Femur (tissue), 1 donor: ENCODE measurements around the gene DYRK1A.

ENCODE experiments used
- DNase-seq: peaks from one replicate; pipeline ENCODE4 v3.0.0-alpha.2; 2017

Gene DYRK1A

DNA sequence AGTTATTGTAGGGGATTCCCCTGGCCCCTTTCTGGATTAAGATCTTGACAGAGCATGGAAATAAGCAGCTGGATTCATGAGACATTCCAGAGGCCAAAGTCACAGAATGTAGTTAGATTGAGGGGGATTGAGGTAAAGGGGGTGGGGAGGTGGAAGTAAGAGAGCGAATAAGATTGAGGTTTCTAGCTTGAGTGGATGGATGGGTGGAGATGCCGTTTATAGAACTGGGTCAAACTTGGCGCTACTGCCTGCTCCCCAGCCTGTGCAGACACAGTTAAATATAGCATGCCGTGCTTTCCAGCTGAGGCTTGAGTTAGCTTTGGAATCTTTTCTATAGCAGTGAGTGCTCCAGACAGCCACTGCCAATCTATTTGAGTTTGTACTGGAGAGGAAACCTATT is 85.7 kb downstream of the DYRK1A start:
- DNase-seq, result peak; percentile 85

DNA sequence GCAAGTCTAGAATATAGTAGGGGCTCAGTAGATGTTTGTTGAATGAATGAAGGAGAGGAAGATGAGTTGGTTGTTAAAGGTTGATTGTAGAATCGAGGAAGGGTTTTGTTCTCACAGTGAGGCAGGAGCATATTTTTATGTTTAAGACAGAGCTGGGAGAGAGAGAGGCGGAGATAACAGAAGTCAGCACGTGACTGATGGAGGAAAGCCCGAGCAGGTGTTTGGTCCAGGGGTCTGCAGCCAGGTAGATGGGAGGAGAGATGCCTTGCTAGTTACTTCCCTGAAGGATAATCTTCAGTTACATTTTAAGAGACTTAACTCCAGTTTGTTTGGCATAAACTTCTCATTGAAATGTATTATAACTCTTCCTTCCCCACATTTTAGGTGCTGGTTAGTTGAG is 86.8 kb downstream of the DYRK1A start:
- no peak for DNase-seq

DNA sequence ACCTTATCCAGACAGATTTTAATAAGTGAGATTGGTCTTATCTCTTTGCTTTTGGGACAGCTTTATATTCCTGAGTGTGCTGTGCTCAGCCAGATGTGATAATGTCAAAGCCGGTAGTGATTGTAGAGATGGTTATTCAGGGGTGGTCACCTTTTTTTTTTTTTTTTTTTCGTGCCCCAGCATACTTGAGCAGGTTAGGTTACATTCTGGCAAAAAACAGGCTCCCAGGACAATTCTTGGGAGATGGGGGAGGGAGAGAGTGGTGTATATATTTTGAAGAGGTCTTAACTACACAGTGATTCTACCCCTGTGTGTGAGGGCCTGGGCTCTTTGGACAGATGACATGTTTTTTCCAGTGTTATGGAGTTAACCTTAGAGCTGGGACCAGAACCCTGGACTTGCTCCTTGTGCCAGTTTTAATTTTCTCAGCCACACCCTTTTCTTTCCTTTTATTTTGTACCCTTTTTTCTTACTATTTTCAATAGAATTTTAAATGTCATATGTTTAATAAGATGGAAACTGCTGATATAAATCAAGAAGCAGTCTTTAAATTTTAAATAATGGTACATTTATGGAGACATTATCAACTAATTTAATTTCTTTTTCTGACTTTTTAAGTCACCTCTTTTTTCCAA is 88.4 kb downstream of the DYRK1A start:
- DNase-seq, result no peak

DNA sequence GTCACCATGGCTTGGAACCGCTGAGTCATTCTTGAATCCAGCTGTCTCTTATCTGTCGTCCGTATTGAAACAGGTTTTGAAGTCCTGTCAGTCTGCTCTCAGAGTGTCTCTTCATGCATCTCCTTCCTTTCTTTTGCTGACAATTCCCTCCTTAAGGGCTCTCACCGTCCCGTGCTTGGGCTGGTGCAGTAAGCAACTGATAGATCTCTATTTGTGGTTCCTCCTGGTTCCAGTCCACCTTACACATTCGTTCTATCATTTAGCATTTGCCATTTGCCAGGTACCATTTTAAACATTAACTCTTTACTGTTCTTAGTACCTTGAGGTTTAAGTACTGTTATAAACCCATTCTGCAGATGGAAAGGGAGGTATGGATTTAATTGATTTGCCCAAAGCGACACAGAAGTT is 88.9 kb downstream of the DYRK1A start:
- DNase-seq, result no peak

DNA sequence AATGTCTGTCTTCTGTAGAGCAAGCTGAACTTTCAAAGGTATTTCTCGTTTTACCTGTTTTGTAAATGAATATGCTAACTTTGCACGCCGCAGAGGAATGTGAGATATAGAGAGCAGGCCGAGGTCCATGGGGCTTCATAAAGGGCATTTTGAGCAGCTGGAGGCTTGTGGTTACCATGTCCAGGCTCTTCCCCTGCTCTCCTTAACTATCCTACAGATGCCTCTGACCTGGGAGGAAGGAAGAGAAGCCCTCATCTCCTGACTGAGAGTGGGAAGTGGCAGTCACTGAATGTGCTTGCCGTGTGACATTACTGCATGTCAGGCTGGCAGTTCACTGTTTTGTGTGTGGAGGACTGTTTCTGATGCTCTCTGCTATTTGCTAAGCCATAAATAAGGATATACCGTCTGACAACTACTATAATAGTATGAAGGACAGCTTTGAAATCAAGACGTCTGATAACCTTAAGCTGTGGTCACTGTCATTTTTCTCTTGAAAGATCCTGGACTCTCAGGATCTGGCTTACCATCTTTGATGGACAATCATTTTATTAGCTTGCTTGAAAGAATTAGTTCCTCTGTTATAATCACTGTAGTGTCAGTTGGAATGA is 92.2 kb downstream of the DYRK1A start:
- no peak for DNase-seq

DNA sequence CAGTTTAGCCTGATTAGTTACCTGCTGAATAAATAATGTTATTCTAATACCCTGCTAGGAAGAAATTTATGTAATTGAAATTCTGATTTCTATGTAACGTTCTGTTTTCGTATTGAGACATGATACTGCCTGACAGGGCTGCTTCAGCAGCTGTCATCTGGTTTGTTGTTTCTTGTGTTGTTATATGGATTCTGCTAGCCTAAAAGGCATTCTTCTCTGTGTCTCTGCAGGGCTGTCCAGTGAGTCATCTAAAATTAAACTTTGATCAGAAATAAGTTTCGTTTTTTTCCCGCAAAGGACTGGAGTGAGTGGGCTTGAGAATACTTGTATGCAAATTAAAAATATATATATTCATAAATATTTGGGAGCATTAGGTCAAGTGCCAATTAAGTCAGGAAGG is 93.0 kb downstream of the DYRK1A start:
- no peak for DNase-seq

DNA sequence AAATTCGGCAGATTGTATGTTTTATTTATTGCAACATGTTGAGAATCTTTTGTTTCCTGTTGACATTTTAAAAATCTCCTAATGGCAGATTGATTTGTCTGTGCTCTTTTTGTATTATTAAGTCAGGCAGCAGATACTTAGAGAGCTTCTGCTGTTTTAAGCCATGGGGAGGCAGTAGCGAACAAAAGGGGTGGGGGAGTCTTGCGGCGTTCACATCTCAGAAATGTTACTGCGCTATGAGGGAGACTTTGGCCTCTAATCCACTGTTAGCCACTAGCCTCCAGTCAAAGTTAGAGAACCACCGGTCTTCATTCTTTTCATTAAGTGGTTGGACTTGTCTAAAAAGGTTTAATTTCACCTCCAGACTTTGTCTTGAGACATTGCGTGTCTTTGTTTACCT is 93.6 kb downstream of the DYRK1A start:
- DNase-seq, result no peak

DNA sequence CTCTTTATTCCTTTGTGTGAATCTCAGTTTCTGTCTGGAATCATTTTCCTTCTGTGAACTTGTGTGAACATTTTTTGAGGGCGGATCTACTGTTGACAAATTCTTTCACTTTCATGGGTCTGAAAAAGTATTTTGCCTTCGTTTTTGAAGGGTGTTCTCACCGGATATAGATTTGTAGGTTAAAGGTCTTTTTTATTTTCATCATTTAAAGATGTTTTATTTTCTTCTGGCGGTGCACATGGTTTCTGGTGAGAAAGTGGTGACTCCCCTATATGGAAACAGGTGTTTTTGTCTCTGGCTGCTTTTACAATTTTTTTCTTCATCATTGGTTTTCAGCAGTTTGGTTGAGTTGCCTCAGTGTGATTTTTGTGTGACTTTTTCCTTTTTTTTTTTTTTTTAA is 94.9 kb downstream of the DYRK1A start:
- no peak for DNase-seq

DNA sequence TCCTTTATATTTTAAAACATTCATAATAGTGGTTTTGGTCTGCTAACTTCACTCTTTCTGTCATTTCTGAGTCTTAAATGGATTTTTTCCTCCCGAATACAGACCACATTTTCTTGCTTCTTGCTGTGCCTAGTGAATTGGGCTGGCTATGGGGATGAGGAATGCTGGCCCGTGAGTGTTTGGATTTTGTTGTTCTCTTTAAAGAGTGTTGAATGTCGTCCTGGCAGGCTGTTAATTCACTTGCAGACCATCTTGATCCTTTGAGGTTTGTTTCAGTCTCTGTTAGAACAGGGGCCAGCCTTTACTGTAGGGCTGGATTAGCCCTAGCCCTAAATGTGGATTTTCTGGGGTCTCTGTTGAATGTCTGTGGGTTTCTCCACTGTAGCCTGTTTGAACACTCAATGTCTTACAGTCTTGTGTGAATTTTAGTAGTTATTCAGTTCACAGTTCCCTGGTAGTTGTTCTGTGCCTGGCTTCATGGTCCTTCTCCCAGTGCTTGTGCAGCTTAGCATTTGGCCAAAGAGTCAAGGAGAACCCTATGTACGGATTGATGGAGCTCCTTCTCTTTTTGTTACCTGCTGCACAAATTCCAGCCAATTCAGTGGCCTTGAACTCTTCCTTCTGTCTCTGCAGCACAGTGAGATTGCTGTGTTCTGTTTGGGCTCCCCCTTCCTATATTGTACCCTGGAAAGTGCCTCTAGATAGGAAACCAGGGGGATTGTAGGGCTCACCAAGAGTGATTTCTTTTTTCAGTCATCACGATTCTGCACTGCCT is 95.7 kb downstream of the DYRK1A start:
- DNase-seq, result no peak

DNA sequence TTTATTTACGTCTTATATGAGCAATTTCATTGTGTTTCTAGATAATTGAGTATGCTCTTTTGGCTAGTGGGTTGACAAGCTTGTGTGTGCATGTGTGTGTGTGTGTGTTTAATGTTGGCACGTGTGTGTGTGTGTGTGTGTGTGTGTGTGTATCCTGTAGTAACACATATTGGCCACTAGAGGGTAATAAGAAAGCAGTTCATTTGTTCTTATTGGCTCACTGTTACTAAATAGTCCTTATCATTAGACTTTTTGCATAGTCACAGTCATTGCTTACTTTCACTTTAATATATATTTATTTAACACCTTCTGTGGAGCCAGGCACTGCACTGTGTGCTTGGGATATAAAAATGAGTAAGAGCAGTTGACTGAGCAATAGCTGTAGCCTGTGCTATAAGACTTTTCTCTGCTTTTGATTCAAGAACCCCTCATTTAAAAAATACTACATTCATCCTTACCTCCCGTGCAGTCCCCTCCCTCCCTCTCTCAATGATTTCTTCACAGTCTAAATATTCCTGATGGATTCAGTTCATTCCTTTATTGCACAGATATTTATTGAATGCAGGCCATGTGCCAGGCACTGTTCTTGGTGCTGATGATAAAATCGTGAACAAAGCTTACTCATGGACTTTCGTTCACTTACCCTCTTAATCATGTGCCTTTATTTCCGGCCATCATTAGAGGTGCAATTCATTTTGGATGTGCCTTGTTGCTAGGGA is 96.7 kb downstream of the DYRK1A start:
- no peak for DNase-seq

DNA sequence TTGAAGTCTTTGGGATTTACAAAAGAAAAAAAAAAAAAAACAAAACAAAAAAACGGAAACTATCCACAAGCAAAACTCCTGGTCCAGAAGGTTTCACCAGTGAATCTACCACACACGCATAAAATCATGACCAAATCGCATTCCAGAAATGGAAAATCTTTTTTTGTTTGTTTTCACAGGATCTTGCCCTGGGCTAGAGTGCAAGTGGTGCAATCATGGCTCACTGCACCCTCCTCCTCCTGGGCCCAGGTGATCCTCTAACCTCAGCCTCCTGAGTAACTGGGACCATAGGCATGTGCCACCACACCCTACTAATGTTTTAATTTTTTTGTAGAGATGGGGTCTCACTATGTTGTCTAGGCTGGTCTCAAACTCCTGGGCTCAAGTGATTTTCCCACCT is 100.5 kb downstream of the DYRK1A start:
- no peak for DNase-seq

DNA sequence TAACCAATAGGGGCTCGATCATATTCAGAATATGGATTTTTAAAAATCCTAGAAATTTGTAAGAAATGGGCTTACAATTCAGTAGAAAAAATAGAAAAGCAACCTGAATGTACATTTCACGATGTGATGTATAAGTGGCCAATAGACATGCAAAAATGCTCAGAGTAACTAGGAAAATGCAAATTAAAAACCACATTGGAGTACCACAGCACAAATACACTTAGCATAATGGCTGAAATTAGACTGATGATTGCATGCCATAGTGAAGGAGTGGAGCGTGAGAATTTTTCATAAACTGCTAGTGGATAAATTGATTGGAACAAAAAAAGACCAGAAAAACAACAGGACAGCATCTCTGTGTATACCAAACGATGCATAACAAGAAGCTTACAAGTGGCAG is 102.3 kb downstream of the DYRK1A start:
- DNase-seq, result no peak

DNA sequence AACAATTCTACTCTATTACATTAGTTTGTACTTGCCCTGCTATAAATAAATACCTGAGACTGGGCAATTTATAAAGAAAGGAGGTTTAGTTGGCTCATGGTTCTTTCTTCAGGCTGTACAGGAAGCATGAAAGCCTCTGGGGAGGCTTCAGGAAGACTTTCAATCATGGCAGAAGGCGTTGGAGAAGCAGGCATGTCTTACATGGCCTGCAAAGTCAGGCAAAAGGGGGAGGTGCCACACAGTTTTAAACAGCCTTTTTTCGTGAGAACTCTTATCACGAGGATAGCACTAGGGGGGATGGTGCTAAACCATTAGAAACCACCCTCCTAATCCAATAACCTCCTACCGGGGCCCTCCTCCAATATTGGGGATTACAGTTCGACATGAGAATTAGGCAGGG is 102.9 kb downstream of the DYRK1A start:
- no peak for DNase-seq

DNA sequence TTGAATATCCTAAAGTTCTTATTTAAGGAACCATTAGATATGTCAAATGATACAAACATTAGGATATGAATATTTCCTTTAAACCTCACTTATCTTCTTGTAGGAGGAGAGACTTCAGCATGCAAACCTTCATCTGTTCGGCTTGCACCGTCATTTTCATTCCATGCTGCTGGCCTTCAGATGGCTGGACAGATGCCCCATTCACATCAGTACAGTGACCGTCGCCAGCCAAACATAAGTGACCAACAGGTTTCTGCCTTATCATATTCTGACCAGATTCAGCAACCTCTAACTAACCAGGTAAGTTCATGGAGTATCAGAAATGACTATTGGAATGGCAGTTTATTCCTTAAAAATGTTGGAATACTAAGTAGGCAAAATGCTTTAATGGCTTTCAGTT is 106.0 kb downstream of the DYRK1A start:
- DNase-seq, result no peak

DNA sequence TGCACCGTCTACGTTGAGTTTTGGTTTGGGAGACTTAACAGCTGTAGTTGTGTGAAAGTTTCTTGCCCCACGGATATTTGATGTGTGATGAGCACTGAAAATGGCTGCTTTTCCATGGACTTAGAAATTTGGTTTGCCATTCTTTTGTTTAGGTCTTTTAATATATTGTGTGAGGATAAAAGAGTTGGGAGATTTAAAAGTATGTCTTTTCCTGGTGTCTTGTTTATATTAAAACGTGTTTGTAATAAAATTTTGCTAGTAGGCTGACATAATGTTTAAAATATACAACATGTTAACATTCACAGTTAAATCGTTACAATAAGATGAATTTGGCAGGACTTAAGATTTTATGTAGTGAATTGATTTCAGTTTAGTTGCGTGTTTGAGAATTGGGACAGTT is 106.9 kb downstream of the DYRK1A start:
- no peak for DNase-seq

DNA sequence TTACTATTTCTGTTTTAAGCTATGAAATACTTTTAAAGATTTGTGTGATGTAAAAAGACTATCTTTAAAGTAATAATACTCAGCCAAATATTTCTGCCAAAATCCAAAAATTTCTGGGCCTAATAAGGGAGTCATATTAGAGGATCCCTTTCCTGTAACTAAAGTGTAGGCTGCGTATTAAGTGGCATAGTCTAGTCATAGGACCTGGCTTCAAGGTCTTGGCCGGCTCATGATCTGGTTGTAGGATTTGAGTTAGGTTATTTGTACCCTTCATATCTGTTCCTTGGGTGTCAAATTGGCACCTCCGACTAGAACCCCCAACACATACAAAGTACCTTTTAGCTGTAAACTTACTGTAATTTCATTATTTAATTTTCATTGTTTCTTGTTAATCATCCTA is 107.8 kb downstream of the DYRK1A start:
- no peak for DNase-seq

DNA sequence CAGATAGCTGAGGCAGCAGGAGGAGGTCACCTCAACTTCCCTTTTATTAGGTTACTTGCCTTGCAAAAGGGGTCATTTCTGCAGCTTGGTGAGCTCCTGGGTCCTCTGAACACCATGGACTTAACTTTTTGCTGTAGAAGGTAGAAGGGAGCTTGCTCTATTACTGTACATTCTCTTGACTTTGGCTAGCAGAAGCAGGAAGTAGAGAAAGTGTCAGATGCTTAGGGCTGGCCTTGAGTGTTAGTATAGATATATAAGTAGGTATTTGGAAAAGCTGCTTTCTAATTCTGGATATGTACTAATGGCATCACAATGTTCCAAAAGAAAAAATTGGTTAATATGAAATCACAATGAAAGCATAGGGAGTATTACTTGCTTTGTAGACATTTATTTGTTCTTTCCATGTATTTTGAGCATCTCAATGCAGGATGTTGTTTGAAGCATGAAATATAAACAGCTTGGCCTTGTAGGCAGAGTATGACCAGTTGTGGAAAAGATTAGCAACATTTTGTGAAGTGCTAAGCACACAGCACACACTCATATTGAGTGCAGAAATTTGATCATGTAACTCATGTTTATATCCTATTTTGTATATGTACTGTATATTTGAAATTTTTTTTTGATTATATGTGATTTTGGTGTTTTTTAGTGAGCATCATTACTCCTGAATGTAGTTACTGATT is 108.8 kb downstream of the DYRK1A start:
- DNase-seq, result no peak

DNA sequence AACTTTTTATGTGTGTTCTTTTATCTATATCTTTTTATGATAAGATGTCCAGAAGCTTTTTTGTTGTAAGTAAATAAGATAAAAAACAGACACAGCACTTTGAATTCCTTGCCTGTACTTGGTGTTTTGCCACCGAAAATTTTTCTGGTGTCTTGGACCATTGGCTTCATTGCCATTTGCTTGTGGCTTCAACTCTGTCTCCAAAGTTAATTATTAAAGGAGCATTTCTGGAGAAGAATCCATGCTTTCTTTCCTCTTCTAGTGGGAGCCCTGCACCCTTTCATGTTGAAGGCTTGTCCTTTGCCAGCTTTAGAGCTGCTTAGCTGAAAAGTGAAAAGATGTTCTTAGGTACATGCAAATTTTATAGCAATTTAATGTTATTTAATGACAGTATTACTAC is 112.2 kb downstream of the DYRK1A start:
- DNase-seq, result no peak

DNA sequence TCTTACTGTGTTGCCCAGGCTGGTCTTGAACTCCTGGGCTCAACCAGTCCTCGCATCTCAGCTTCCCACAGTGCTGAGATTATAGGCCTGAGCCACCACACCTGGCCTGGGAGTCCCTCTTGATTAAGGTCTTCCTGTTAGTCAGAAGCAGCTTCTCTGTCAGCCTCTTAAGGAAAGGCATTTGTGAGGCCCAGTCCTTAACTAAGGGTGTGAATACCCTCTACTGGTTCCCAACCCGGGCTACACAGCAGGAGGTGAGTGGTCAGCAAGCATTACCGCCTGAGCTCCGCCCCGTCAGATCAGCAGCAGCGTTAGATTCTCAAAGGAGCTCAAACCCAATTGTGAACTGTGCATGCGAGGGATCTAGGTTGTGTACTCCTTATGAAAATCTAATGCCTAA is 117.2 kb downstream of the DYRK1A start:
- DNase-seq, result no peak

DNA sequence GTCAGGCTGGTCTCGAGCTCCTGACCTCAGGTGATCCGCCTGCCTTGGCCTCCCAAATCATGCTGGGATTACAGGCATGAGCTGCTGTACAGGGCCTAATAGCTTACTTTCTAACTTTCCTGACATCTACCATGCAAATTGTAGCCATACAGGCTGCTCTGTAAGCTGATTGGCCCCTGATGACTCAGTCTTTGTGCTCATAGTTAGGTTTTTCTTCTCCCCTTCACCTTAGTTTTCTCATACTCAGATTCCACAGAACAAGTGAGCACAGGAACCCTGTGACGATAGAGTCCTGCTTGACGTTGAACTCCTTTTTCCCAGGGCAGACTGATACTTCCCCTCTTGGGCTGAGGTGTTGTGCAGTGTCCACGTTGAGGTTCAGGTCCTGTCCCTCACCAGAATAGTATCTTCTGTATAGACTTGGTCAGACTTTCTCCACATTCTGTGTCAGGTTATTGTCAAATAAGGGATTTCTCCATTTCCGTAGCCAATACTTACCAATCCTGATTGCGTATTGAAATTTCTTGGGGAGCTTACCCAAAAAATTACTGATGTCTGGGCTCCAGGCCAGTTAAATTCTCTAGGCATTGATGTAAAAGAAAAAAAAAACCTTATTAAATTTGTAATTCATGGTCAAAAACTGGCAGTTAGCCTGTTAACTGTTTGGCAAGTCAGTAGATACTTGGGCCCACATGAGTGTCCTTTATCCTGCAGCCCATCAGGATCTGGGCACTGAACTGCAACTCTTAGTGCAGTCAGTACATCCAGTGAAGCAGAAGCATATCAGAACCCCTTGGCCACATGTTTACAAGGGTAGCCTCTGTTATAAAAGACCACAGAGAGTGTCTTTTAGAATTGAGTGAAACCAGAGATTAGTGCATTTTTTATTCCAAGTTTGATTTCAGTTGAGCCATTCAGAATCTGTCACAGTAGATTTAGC is 118.2 kb downstream of the DYRK1A start:
- DNase-seq, result no peak

DNA sequence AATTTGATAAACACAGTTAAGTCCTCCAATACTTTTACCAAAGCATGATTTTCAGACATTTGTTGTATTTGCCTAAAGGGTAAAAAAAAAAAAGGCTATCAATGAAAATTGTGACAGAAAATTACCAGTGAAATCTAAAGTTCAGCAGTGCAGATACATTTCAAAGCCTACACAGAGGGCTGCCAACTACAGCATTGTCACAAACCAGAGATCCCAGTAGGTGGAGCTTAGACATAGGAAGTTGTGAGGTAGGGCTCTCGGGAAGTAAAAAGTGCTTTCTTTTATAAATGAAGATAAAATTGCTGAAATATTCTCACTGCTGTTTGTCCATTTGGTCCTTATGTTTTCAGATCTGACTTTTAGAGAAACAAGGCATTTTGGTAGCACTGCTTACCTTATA is 123.0 kb downstream of the DYRK1A start:
- DNase-seq, result no peak

DNA sequence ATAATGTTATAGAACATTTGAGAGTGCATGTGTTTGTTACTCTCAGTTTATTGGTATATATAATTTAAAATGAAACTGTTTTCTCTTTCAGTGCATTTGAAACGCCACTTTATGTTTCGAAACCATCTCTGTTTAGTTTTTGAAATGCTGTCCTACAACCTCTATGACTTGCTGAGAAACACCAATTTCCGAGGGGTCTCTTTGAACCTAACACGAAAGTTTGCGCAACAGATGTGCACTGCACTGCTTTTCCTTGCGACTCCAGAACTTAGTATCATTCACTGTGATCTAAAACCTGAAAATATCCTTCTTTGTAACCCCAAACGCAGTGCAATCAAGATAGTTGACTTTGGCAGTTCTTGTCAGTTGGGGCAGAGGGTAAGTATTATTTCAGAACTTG is 123.5 kb downstream of the DYRK1A start:
- DNase-seq, result no peak
